Measurements from ENCODE around the gene TRIM72. TPM values are rescaled to one million over a fixed set of nuclear protein-coding genes. Genes with fewer than 3 reads are reported as not detected.
"Not testable (repeated sequence)": the region's sequence is repeated elsewhere in the genome, so short reads cannot be mapped to it uniquely, and the experiment has no call there.

Gene TRIM72
- total RNA-seq, 4 donors from 2014 or later, result 0.14 TPM; not detected in 3

DNA sequence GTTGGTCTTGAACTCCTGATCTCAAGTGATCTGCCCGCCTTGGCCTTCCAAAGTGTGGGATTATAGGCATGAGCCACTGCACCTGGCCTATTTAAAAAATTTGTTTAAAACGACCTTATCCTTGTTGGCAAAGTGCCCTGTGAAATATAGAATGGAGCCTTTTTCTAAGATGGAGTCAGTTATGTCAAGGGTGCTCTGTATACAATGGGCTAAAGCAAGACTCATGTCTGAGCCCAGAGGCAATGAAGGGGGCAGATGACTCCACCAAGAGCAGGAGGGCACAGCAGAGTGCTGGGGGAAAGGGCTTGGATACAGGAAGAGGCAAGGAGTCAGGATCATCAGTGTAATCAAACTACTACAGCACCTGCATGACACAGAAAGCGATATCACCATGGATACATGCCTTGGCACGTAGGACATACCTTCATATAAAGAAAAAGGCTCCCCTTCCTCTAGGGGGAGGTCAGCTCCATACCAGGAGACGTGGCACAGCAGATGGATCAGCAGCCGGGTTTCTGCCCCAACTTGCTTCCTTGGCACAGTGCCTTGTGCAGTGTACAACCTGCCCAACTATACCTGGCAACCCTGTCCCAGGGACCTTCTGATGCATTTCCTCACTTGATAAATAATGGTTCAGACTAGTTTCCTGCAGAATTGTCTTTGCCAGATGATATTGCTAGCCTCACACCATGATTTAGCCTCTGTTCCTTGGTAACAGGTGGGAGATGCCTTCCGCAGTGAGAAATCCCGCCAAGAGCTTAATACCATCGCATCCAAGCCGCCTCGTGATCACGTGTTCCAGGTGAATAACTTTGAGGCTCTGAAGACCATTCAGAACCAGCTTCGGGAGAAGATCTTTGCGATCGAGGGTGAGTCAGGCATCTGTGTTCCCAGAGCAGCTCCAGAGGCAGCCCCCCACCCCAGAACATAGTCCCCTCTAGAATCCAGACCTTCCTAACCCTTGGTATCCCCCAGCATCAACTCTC, 61.2 kb downstream of the TRIM72 start:
- TF ChIP-seq, protein P1, sequence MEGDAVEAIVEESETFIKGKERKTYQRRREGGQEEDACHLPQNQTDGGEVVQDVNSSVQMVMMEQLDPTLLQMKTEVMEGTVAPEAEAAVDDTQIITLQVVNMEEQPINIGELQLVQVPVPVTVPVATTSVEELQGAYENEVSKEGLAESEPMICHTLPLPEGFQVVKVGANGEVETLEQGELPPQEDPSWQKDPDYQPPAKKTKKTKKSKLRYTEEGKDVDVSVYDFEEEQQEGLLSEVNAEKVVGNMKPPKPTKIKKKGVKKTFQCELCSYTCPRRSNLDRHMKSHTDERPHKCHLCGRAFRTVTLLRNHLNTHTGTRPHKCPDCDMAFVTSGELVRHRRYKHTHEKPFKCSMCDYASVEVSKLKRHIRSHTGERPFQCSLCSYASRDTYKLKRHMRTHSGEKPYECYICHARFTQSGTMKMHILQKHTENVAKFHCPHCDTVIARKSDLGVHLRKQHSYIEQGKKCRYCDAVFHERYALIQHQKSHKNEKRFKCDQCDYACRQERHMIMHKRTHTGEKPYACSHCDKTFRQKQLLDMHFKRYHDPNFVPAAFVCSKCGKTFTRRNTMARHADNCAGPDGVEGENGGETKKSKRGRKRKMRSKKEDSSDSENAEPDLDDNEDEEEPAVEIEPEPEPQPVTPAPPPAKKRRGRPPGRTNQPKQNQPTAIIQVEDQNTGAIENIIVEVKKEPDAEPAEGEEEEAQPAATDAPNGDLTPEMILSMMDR (IDR thresholded peaks at IDR 0.05), result no peak
- no peak for TF ChIP-seq POLR2AphosphoS5 (IDR thresholded peaks at IDR 0.05)
- no peak for TF ChIP-seq POLR2A (IDR thresholded peaks at IDR 0.05)
- TF ChIP-seq EP300 (IDR thresholded peaks at IDR 0.05; ENCODE audit: low read depth), result no peak
- in situ Hi-C loops (cut with MboI; ENCODE audit: low pct_ligation_motif_present in 1 of 4, low pct_unique_long_range_greater_than_20kb in 1 of 4, low sequenced_read_pairs in 3 of 4) (no loop called here), intact Hi-C loops (cut with DNase I; ENCODE audit: low total_unique reads) (no loop called here)
- 40 to 82% methylated on average over 3 to 15 of the region's 15 CpGs for WGBS, 2 donors (ENCODE audit: low coverage in 1 of 2)
- H3K27me3 ChIP-seq, result peaks cover 6% of the 10 kb centered on the region
- no peak for DNase-seq
- H3K9me3 ChIP-seq, result no peaks in the 10 kb centered on the region
- no peaks in the 10 kb centered on the region for H3K4me1 ChIP-seq
- H3K4me3 ChIP-seq, result no peak overlapping the region
- no peaks in the 10 kb centered on the region for H3K36me3 ChIP-seq
- no peak overlapping the region for H3K27ac ChIP-seq

- WGBS, 2 donors (ENCODE audit: low coverage in 1 of 2), result 80% methylated on average over 5 of the region's 5 CpGs; no CpG with 5 or more reads in 1 of the 2 donors
- Histone ChIP-seq H3K4me1 (no peaks in the 10 kb centered on the region), H3K9me3 (no peaks in the 10 kb centered on the region), H3K36me3 (no peaks in the 10 kb centered on the region), H3K27me3 (peaks cover 3% of the 10 kb centered on the region), H3K27ac (no peak overlapping the region), H3K4me3 (no peak overlapping the region)
- no peak for TF ChIP-seq POLR2A (IDR thresholded peaks at IDR 0.05)
- TF ChIP-seq, protein P1 (IDR thresholded peaks at IDR 0.05), result no peak
- no peak for TF ChIP-seq POLR2AphosphoS5 (IDR thresholded peaks at IDR 0.05)
- TF ChIP-seq EP300 (IDR thresholded peaks at IDR 0.05; ENCODE audit: low read depth), result no peak
- in situ Hi-C loops (cut with MboI; ENCODE audit: low pct_ligation_motif_present in 1 of 4, low pct_unique_long_range_greater_than_20kb in 1 of 4, low sequenced_read_pairs in 3 of 4), result no loop called here
- no peak for DNase-seq
- intact Hi-C loops (cut with DNase I; ENCODE audit: low total_unique reads), result no loop called here
Observed at GRCh38 chr16:31276600-31276999, 62.7 kb downstream of the TRIM72 start.

GRCh38 chr16:31277659-31278260, 63.8 kb downstream of the TRIM72 start:
- no peaks in the 10 kb centered on the region for H3K36me3 ChIP-seq
- intact Hi-C loops (cut with DNase I; ENCODE audit: low total_unique reads) (no loop called here), in situ Hi-C loops (cut with MboI; ENCODE audit: low pct_ligation_motif_present in 1 of 4, low pct_unique_long_range_greater_than_20kb in 1 of 4, low sequenced_read_pairs in 3 of 4) (no loop called here)
- H3K27ac ChIP-seq, result no peak overlapping the region
- TF ChIP-seq POLR2AphosphoS5 (IDR thresholded peaks at IDR 0.05) (no peak), EP300 (IDR thresholded peaks at IDR 0.05; ENCODE audit: low read depth) (no peak), POLR2A (IDR thresholded peaks at IDR 0.05) (no peak)
- TF ChIP-seq, protein P1 (IDR thresholded peaks at IDR 0.05), result no peak
- WGBS, 2 donors (ENCODE audit: low coverage in 1 of 2), result 95% methylated on average over 17 of the region's 17 CpGs; no CpG with 5 or more reads in 1 of the 2 donors
- H3K27me3 ChIP-seq, result no peaks in the 10 kb centered on the region
- no peaks in the 10 kb centered on the region for H3K9me3 ChIP-seq
- no peaks in the 10 kb centered on the region for H3K4me1 ChIP-seq
- H3K4me3 ChIP-seq, result no peak overlapping the region
- DNase-seq, result no peak

DNA sequence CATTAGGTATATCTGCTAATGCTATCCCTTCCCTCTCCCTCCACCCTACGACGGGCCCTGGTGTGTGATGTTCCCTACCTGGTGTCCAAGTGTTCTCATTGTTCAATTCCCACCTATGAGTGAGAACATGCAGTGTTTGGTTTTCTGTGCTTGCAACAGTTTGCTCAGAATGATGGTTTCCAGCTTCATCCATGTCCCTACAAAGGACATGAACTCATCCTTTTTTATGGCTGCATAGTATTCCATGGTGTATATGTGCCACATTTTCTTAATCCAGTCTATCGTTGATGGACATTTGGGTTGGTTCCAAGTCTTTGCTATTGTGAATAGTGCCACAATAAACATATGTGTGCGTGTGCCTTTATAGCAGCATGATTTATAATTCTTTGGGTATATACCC, 64.9 kb downstream of the TRIM72 start:
- H3K27ac ChIP-seq; in situ Hi-C loops (cut with MboI; ENCODE audit: low pct_ligation_motif_present in 1 of 4, low pct_unique_long_range_greater_than_20kb in 1 of 4, low sequenced_read_pairs in 3 of 4); H3K4me3 ChIP-seq; intact Hi-C loops (cut with DNase I; ENCODE audit: low total_unique reads); H3K36me3 ChIP-seq; H3K4me1 ChIP-seq; DNase-seq; H3K27me3 ChIP-seq; H3K9me3 ChIP-seq: not testable (repeated sequence)
- 85 to 100% methylated on average over 2 to 4 of the region's 4 CpGs for WGBS, 2 donors (ENCODE audit: low coverage in 1 of 2)

Small RNAs within 50 kb of the gene (small RNA-seq; reads per million reads assigned to genes)
- gene AC009088.4, result 0 reads per million in 4 donors
- 0 reads per million in 4 donors for gene NDUFA3P6

Other genes starting within 250 kb of the TRIM72 start
- gene HSD3B7, start 228.9 kb upstream of the TRIM72 start, total RNA-seq, result 10 to 100 TPM in 3 of 4 donors, 1 to 10 TPM in 1; 7.0 to 31.8 (median 29.6) TPM
- 1 to 10 TPM in 1 of 4 donors, under 1 TPM in 1, not detected in 2; 0.41 to 1.3 TPM for gene STX1B, start 203.5 kb upstream of the TRIM72 start, total RNA-seq
- 100 to 1,000 TPM in 2 of 4 donors, 10 to 100 TPM in 2; 50.8 to 163 (median 79.7) TPM for gene STX4, start 180.6 kb upstream of the TRIM72 start, total RNA-seq
- gene ZNF668, start 139.9 kb upstream of the TRIM72 start, total RNA-seq, result 10 to 100 TPM in 2 of 4 donors, 1 to 10 TPM in 2; 7.9 to 17.9 (median 10.2) TPM
- gene ZNF646, start 139.7 kb upstream of the TRIM72 start, total RNA-seq, result 10 to 100 TPM; 12.0 to 26.7 (median 23.5) TPM
- 1 to 10 TPM; 1.1 to 5.2 (median 3.1) TPM for gene PRSS53, start 125.2 kb upstream of the TRIM72 start, total RNA-seq
- 10 to 100 TPM; 29.5 to 89.0 (median 72.0) TPM for gene VKORC1, start 119.3 kb upstream of the TRIM72 start, total RNA-seq
- 10 to 100 TPM; 46.8 to 56.5 (median 51.3) TPM for gene BCKDK, start 105.7 kb upstream of the TRIM72 start, total RNA-seq
- gene KAT8, start 96.5 kb upstream of the TRIM72 start, total RNA-seq, result 10 to 100 TPM; 61.0 to 93.5 (median 62.1) TPM
- 100 to 1,000 TPM; 101 to 510 (median 372) TPM for gene PRSS8, start 78.4 kb upstream of the TRIM72 start, total RNA-seq
- 10 to 100 TPM in 1 of 4 donors, 1 to 10 TPM in 2, not detected in 1; 8.1 to 42.3 (median 9.8) TPM for gene PRSS36, start 64.1 kb upstream of the TRIM72 start, total RNA-seq
- 100 to 1,000 TPM in 1 of 4 donors, 10 to 100 TPM in 3; 43.6 to 116 (median 59.0) TPM for gene FUS, start 34.0 kb upstream of the TRIM72 start, total RNA-seq
- gene PYCARD, start 11.4 kb upstream of the TRIM72 start, total RNA-seq, result 100 to 1,000 TPM in 2 of 4 donors, 10 to 100 TPM in 2; 33.3 to 128 (median 90.6) TPM
- not detected for gene PYDC1, start 3.0 kb downstream of the TRIM72 start, total RNA-seq
- 10 to 100 TPM in 1 of 4 donors, 1 to 10 TPM in 3; 1.1 to 11.5 (median 2.3) TPM for gene ITGAM, start 45.9 kb downstream of the TRIM72 start, total RNA-seq
- 1 to 10 TPM in 3 of 4 donors, not detected in 1; 1.2 to 3.8 (median 3.7) TPM for gene ITGAX, start 141.1 kb downstream of the TRIM72 start, total RNA-seq
- under 1 TPM in 1 of 4 donors, not detected in 3; 0.75 TPM for gene ITGAD, start 179.2 kb downstream of the TRIM72 start, total RNA-seq
- not detected for gene COX6A2, start 214.2 kb downstream of the TRIM72 start, total RNA-seq
- gene ZNF843, start 228.7 kb downstream of the TRIM72 start, total RNA-seq, result under 1 TPM in 2 of 4 donors, not detected in 2; 0.14 to 0.79 TPM
- gene ARMC5, start 245.4 kb downstream of the TRIM72 start, total RNA-seq, result 10 to 100 TPM in 1 of 4 donors, 1 to 10 TPM in 3; 3.2 to 17.6 (median 8.4) TPM

Data from transverse colon (tissue), 4 donors.